Spleen (tissue), 11 donors: ENCODE measurements around the gene PIGH. TPM values are rescaled to one million over a fixed set of nuclear protein-coding genes. Genes with fewer than 3 reads are reported as not detected.

Experiments
- DNase-seq: peaks from one replicate; pipeline ENCODE4 v3.0.0-alpha.2; 2020
- H3K27ac ChIP-seq, 8 donors: fragments of 200-600 bp; sonication (generic) in 7 of 8; 1 replicate in 4 of 8; 2 replicates in 4 of 8; pipeline versions ENCODE4 v1.5.0 to v1.8.0; 2016 to 2021; ENCODE audit warnings: inconsistent platforms in 4 of 8, mild to moderate bottlenecking in 4 of 8, moderate library complexity in 1 of 8
- H3K27me3 ChIP-seq, 7 donors: fragments of 200-600 bp; sonication (generic) in 6 of 7; replicated peaks in 1 of 7; 1 replicate in 4 of 7; 2 replicates in 3 of 7; pipeline versions ENCODE4 v1.5.0 to v1.8.0; 2016 to 2021; ENCODE audit warnings: inconsistent platforms in 3 of 7, mild to moderate bottlenecking in 1 of 7
- H3K36me3 ChIP-seq, 6 donors: fragments of 200-600 bp; sonication (generic) in 5 of 6; 1 replicate in 4 of 6; 2 replicates in 2 of 6; pipeline versions ENCODE4 v1.5.0 to v1.8.0; 2016 to 2021; ENCODE audit warnings: inconsistent platforms in 2 of 6
- H3K4me1 ChIP-seq, 6 donors: fragments of 200-600 bp; sonication (generic) in 5 of 6; 1 replicate in 3 of 6; 2 replicates in 3 of 6; pipeline versions ENCODE4 v1.5.0 to v1.8.0; 2016 to 2021; ENCODE audit warnings: inconsistent platforms in 3 of 6
- H3K4me3 ChIP-seq, 8 donors: fragments of 200-600 bp; sonication (generic) in 7 of 8; 1 replicate in 4 of 8; 2 replicates in 4 of 8; pipeline versions ENCODE4 v1.5.0 to v1.8.0; 2016 to 2021; ENCODE audit warnings: inconsistent platforms in 4 of 8, mild to moderate bottlenecking in 4 of 8, moderate library complexity in 2 of 8
- H3K9me3 ChIP-seq, 8 donors: fragments of 200-600 bp; sonication (generic) in 7 of 8; 1 replicate in 4 of 8; 2 replicates in 4 of 8; pipeline versions ENCODE4 v1.5.0 to v1.8.0; 2016 to 2021; ENCODE audit warnings: inconsistent platforms in 4 of 8
- POLR2A ChIP-seq, 3 donors: fragments of 450-650 bp; IDR thresholded peaks; one replicate each; pipeline ENCODE4 v1.5.1; 2017; ENCODE audit warnings: antibody characterized with exemption in 3 of 3, mild to moderate bottlenecking in 1 of 3
- POLR2AphosphoS5 ChIP-seq, 3 donors: sonication (generic); formaldehyde crosslinking; IDR thresholded peaks; one replicate each; pipeline ENCODE4 v1.5.1; 2017; ENCODE audit warnings: antibody characterized with exemption in 3 of 3
- WGBS, 5 donors: extraction: QIAGEN DNeasy Blood & Tissue Kit in 3 of 5; methylation state at CpG; one replicate each; pipeline versions ENCODE4 v1.1.5 to v1.1.7; 2013 to 2018; 5-methylcytosine and 5-hydroxymethylcytosine counted together
- intact Hi-C: fragments of 100-400 bp; cut with DNase I; formaldehyde crosslinking; loops from one replicate; pipeline ENCODE4 v1.15.0; 2023; ENCODE audit warnings: low total_unique reads
- polyA plus RNA-seq, 3 donors: library from polyadenylated mRNA; stranded (reverse); fragments of 200-250 nt; gene quantifications; one replicate each; pipeline ENCODE4 v1.2.1, GENCODE V29; 2013
- total RNA-seq, 7 donors: library from RNA; depleted of rRNA in 3 of 7; stranded (reverse); fragments of >200 nt in 3 of 7; fragmentation: NEBNext Ultra II Directional in 4 of 7; extraction: Animal tissue kit (Norgen Biotek cat#: 25700) in 4 of 7; gene quantifications; one replicate each; pipeline versions ENCODE4 v1.1.0 to v1.2.1, GENCODE V29; 2016 to 2021
- TF ChIP-seq, protein P1 (sequence below), 11 experiments: fragments of 200-600 bp in 7 of 11; fragments of 450-650 bp in 4 of 11; sonication (generic) in 4 of 11; IDR thresholded peaks in 8 of 11; conservative IDR thresholded peaks in 3 of 11; 1 replicate in 7 of 11; 2 replicates in 4 of 11; pipeline versions ENCODE4 v1.4.0 to v1.8.0; 2016 to 2021; ENCODE audit warnings: antibody characterized with exemption in 11 of 11, inconsistent platforms in 4 of 11, mild to moderate bottlenecking in 1 of 11
- donor health status: healthy with polysubstance abuse.
- donor health status: DM: no; HTN: no; CAD: no; lungs with moderate emphysema.
- donor health status: DM: no; HTN: no; CAD: no.
- donor health status: Bipolar disorder and iron deficiency.
- donor health status: healthy.
- donor health status: DM: no; HTN: no; CAD: no.
- donor health status: DM: yes; HTN: yes; CAD: no.

PIGH gene
- total and polyA plus RNA-seq, 10 donors: 16.3 to 43.1 (median 24.1) TPM

DNA sequence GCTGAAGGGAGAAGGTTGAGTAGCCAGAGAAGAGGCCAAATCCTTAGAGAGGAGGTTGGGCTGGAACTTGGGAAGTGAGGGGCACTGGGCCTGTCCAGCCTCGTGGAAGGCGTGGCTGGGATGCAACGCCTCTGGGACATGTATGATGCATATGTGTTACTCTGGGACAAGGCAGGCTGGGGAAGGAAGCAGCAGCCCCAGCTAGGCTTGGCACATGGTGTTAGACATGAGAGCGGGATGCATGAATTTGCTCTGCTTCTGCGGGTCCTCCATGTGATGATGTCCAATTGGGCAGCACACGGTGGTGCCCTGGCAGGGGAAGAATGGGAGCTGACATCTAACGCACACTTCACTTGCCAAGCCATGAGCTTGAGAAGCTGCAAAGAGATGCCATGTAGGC lies 45.7 kb downstream of the PIGH start:
- H3K27me3 ChIP-seq: no peaks in the 10 kb centered on the region
- WGBS, 5 donors: 84 to 95% (median 90%) methylated on average over 6 to 7 of the region's 7 CpGs
- no peak overlapping the region for H3K27ac ChIP-seq
- TF ChIP-seq, protein P1, sequence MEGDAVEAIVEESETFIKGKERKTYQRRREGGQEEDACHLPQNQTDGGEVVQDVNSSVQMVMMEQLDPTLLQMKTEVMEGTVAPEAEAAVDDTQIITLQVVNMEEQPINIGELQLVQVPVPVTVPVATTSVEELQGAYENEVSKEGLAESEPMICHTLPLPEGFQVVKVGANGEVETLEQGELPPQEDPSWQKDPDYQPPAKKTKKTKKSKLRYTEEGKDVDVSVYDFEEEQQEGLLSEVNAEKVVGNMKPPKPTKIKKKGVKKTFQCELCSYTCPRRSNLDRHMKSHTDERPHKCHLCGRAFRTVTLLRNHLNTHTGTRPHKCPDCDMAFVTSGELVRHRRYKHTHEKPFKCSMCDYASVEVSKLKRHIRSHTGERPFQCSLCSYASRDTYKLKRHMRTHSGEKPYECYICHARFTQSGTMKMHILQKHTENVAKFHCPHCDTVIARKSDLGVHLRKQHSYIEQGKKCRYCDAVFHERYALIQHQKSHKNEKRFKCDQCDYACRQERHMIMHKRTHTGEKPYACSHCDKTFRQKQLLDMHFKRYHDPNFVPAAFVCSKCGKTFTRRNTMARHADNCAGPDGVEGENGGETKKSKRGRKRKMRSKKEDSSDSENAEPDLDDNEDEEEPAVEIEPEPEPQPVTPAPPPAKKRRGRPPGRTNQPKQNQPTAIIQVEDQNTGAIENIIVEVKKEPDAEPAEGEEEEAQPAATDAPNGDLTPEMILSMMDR (IDR thresholded peaks at IDR 0.05 in 8 of 11, conservative IDR thresholded peaks at IDR 0.05 in 3 of 11): no peak
- TF ChIP-seq POLR2A (IDR thresholded peaks at IDR 0.05) (no peak), POLR2AphosphoS5 (IDR thresholded peaks at IDR 0.05) (no peak)
- H3K9me3 ChIP-seq: no peaks in the 10 kb centered on the region
- H3K4me1 ChIP-seq: no peaks in the 10 kb centered on the region
- no peak for DNase-seq
- intact Hi-C loops: no loop called here
- H3K4me3 ChIP-seq: no peak overlapping the region
- H3K36me3 ChIP-seq: no peaks in the 10 kb centered on the region

DNA sequence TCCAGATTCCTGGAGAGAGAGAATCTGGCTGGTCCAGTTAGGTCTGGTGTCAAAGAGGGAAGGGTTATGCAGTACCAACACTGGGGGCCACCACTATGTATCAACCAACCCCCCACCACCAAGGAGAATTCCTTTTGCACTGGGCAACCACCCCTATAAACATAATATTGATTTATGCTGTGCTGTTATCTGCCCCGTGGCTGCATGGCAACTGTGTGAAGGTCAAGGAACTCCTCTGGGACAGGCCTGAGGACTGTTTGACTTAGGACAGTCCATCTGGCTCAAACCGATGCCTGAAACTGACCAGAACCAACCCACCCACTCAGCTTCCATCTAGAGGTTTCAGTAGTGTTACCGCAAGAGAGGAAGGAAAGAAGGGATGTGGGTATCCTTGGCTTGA lies 46.5 kb downstream of the PIGH start:
- intact Hi-C loops: no loop called here
- TF ChIP-seq, protein P1 (IDR thresholded peaks at IDR 0.05 in 8 of 11, conservative IDR thresholded peaks at IDR 0.05 in 3 of 11): no peak
- TF ChIP-seq POLR2AphosphoS5 (IDR thresholded peaks at IDR 0.05) (no peak), POLR2A (IDR thresholded peaks at IDR 0.05) (no peak)
- H3K4me1 ChIP-seq: no peaks in the 10 kb centered on the region

DNA sequence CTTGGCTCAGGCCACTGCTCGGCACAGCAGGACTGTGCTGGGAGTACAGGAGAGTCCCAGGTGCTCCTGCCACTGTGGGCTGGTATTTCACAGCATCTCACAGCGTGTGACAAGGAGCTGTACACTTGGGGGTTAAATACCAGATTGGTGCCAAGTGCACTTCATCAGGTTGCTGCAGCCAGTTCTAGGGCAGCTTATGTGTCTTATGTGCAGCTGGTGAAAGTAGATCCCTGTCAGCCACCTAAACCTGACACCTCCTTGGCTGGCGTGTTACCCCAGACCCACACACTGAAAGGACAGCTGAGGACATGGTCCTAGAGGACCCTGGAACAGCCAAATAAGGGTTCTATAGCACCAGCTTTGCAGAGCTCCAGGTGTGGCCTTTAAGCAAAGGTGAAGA lies 48.1 kb downstream of the PIGH start:
- TF ChIP-seq, protein P1 (IDR thresholded peaks at IDR 0.05 in 8 of 11, conservative IDR thresholded peaks at IDR 0.05 in 3 of 11): no peak
- TF ChIP-seq POLR2A (IDR thresholded peaks at IDR 0.05) (no peak), POLR2AphosphoS5 (IDR thresholded peaks at IDR 0.05) (no peak)
- Histone ChIP-seq H3K4me3 (no peak overlapping the region), H3K36me3 (no peaks in the 10 kb centered on the region), H3K27ac (no peak overlapping the region), H3K9me3 (no peaks in the 10 kb centered on the region), H3K27me3 (no peaks in the 10 kb centered on the region), H3K4me1 (no peaks in the 10 kb centered on the region)
- intact Hi-C loops: no loop called here
- no peak for DNase-seq
- WGBS, 5 donors: 87 to 100% (median 90%) methylated on average over 3 of the region's 3 CpGs

More for the DNA sequence above, 46.5 kb downstream of the PIGH start:
- no peak for DNase-seq
- Histone ChIP-seq H3K36me3 (no peaks in the 10 kb centered on the region), H3K27me3 (no peaks in the 10 kb centered on the region), H3K27ac (no peak overlapping the region), H3K9me3 (no peaks in the 10 kb centered on the region), H3K4me3 (no peak overlapping the region)
- WGBS, 5 donors: 19 to 47% (median 29%) methylated on average over 3 of the region's 3 CpGs

DNA sequence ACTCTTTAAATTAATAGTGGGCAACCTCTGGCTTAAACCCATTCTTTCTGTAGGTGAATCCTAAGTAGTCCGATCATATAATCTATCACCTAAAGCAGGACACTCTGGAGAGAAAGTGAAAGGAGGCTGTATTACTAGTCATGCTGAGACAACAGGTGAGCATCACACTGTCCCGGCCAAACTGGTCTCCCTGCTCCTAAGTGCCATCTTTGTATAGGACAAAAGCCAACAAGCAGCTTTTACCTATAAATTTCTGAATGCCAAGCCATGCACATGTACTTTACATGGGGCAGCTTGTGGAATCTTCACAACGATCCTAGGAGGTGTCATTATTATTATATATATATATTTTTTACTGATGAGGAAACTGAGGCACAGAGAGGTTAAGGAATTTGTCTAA lies 48.9 kb downstream of the PIGH start:
- no peaks in the 10 kb centered on the region for H3K9me3 ChIP-seq
- TF ChIP-seq POLR2A (IDR thresholded peaks at IDR 0.05) (no peak), POLR2AphosphoS5 (IDR thresholded peaks at IDR 0.05) (no peak)
- TF ChIP-seq, protein P1 (IDR thresholded peaks at IDR 0.05 in 8 of 11, conservative IDR thresholded peaks at IDR 0.05 in 3 of 11): no peak
- no peak overlapping the region for H3K27ac ChIP-seq
- H3K27me3 ChIP-seq: no peaks in the 10 kb centered on the region
- DNase-seq: no peak
- 86 to 95% (median 93%) methylated on average over 3 of the region's 3 CpGs for WGBS, 5 donors
- intact Hi-C loops: no loop called here
- no peaks in the 10 kb centered on the region for H3K4me1 ChIP-seq
- H3K4me3 ChIP-seq: no peak overlapping the region
- no peaks in the 10 kb centered on the region for H3K36me3 ChIP-seq
